Thoracic aorta (tissue), 2 donors: ENCODE results near the gene NLGN2. TPM values are rescaled to one million over a fixed set of nuclear protein-coding genes. Genes with fewer than 3 reads are reported as not detected.

Experiments
- ATAC-seq: fragments of 150-250 bp; one replicate; pipeline ENCODE4 v1.8.0; 2017; ENCODE audit warnings: low read depth; ENCODE audit not compliant: insufficient number of reproducible peaks, low FRiP score
- DNase-seq: peaks from one replicate; pipeline ENCODE4 v3.0.0-alpha.2; 2020; ENCODE audit warnings: low spot score
- H3K27ac ChIP-seq, 2 donors: fragments of 200-600 bp; sonication (generic); 1 replicate in 1 of 2; 2 replicates in 1 of 2; pipeline ENCODE4 v1.5.1; 2016; ENCODE audit warnings: mild to moderate bottlenecking in 2 of 2, moderate library complexity in 2 of 2
- H3K27me3 ChIP-seq: fragments of 200-600 bp; sonication (generic); replicated peaks from 2 replicates; pipeline ENCODE4 v1.6.0; 2016; ENCODE audit warnings: mild to moderate bottlenecking; ENCODE audit not compliant: insufficient read depth
- H3K36me3 ChIP-seq: fragments of 200-600 bp; sonication (generic); one replicate; pipeline ENCODE4 v1.5.1; 2016
- H3K4me1 ChIP-seq, 2 donors: fragments of 200-600 bp; sonication (generic); 1 replicate in 1 of 2; 2 replicates in 1 of 2; pipeline versions ENCODE4 v1.5.1 to v1.6.0; 2016; ENCODE audit warnings: low read depth in 2 of 2, mild to moderate bottlenecking in 1 of 2; ENCODE audit not compliant: control insufficient read depth in 1 of 2
- H3K4me3 ChIP-seq: fragments of 200-600 bp; sonication (generic); 2 replicates; pipeline ENCODE4 v1.5.1; 2016; ENCODE audit warnings: mild to moderate bottlenecking
- H3K9me3 ChIP-seq: fragments of 200-600 bp; sonication (generic); 2 replicates; pipeline ENCODE4 v1.5.1; 2016
- total RNA-seq, 2 donors: library from RNA; depleted of rRNA; stranded (reverse); fragments of >200 nt; gene quantifications; one replicate each; pipeline versions ENCODE4 v1.1.0 to v1.2.3, GENCODE V29; 2016
- TF ChIP-seq, protein P1 (sequence below): fragments of 200-600 bp; sonication (generic); IDR thresholded peaks from one replicate; pipeline ENCODE4 v1.5.1; 2019; ENCODE audit warnings: antibody characterized with exemption

Gene NLGN2
- total RNA-seq, 2 donors from 2014 or later, result 9.2 to 20.8 TPM

DNA sequence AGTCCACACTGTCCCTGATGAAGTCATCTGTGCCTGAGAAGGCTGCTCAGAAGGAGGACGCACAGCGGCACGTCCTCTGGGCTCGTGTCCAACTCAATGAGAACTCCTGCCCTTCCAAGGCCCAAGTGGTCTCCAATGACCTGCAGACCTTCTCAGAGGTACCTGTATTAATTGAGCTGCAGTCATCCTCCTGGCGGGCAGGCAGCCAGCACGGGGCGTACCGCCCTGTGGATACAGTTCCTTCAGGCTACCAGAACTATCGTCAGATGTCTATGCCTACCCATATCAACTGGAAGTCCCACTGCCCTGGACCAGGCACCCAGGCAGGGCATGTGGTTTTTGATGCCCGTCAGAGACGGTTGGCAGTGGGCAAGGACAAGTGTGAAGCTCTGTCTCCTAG lies 24.7 kb downstream of the NLGN2 start:
- no peak for DNase-seq
- Histone ChIP-seq H3K36me3 (no peaks in the 10 kb centered on the region), H3K27ac (no peak overlapping the region), H3K9me3 (no peaks in the 10 kb centered on the region), H3K27me3 (no peaks in the 10 kb centered on the region), H3K4me3 (no peak overlapping the region), H3K4me1 (peaks cover 6 to 21% of the 10 kb centered on the region in 2 donors)
- no peak for ATAC-seq
- TF ChIP-seq, protein P1, sequence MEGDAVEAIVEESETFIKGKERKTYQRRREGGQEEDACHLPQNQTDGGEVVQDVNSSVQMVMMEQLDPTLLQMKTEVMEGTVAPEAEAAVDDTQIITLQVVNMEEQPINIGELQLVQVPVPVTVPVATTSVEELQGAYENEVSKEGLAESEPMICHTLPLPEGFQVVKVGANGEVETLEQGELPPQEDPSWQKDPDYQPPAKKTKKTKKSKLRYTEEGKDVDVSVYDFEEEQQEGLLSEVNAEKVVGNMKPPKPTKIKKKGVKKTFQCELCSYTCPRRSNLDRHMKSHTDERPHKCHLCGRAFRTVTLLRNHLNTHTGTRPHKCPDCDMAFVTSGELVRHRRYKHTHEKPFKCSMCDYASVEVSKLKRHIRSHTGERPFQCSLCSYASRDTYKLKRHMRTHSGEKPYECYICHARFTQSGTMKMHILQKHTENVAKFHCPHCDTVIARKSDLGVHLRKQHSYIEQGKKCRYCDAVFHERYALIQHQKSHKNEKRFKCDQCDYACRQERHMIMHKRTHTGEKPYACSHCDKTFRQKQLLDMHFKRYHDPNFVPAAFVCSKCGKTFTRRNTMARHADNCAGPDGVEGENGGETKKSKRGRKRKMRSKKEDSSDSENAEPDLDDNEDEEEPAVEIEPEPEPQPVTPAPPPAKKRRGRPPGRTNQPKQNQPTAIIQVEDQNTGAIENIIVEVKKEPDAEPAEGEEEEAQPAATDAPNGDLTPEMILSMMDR, result no peak

DNA sequence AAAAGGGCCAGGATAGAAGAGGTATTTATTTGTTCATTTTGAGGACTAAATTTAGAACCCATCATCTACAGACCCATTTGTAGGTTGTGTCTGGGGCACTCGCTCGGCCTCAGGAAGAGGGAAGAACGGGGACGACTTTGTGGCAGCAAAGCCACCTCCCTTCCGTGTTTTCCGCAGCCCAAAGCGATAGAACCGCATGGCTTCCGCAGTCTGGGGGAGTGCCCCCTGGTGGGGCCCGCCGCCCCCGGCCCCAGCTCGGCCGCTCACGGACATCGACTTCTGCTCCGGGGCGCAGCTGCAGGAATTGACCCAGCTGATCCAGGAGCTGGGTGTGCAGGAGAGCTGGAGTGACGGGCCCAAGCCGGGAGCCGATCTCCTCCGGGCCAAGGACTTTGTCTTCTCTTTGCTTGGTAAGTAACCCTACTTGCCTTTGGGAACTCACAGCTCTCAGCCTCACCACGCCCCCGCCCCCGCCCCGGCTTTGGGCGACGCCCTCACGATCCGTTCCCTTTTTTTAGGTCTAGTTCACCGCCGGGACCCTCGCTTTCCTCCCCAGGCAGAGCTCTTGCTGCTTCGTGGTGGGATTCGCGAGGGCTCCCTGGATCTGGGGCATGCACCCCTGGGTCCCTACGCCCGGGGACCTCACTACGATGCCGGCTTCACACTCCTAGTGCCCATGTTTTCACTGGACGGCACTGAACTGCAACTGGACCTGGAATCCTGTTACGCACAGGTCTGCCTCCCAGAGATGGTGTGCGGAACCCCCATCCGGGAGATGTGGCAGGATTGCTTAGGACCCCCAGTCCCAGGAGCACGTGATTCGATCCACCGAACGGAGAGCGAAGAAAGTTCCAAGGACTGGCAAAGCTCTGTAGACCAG lies 28.3 kb downstream of the NLGN2 start:
- Histone ChIP-seq H3K27me3 (peaks cover 5% of the 10 kb centered on the region), H3K27ac (peak overlapping the region in 1 of 2 donors; percentile 31), H3K4me3 (peak overlapping the region; percentile 83), H3K4me1 (peaks cover 25 to 52% of the 10 kb centered on the region in 2 donors), H3K9me3 (no peaks in the 10 kb centered on the region), H3K36me3 (no peaks in the 10 kb centered on the region)
- ATAC-seq (peak; percentile 2), DNase-seq (no peak)
- TF ChIP-seq, protein P1, result no peak

DNA sequence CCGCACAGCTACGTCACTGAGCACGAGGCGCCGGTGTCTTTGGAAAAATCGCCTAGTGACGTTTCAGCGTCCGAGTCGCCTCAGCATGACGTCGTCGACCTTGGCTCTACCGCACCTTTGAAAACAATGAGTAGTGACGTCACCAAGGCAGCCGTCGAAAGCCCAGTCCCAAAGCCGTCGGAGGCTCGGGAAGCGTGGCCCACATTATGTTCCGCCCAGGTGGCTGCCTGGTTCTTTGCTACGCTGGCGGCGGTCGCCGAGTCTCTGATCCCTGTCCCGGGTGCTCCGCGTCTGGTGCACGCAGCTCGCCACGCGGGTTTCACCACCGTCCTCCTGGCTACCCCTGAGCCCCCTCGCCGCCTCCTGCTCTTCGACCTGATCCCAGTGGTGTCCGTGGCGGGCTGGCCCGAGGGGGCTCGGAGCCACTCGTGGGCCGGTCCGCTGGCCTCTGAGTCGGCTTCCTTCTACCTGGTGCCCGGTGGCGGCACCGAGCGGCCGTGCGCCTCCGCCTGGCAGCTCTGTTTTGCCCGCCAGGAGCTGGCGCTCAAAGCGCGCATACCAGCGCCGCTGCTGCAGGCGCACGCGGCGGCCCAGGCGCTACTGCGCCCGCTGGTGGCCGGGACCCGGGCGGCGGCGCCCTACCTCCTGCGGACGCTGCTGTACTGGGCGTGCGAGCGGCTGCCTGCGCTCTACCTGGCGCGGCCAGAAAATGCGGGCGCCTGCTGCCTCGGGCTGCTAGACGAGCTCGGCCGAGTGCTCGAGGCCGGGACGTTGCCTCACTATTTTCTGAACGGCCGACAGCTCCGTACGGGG lies 29.1 kb downstream of the NLGN2 start:
- H3K9me3 ChIP-seq, result no peaks in the 10 kb centered on the region
- H3K36me3 ChIP-seq, result no peaks in the 10 kb centered on the region
- TF ChIP-seq, protein P1, result peak; percentile 79
- peaks cover 5% of the 10 kb centered on the region for H3K27me3 ChIP-seq
- peaks cover 25 to 53% of the 10 kb centered on the region in 2 donors for H3K4me1 ChIP-seq
- no peak for DNase-seq
- H3K4me3 ChIP-seq, result peak overlapping the region; percentile 83
- ATAC-seq, result peak; percentile 42
- peak overlapping the region in 1 of 2 donors; percentile 42 for H3K27ac ChIP-seq

DNA sequence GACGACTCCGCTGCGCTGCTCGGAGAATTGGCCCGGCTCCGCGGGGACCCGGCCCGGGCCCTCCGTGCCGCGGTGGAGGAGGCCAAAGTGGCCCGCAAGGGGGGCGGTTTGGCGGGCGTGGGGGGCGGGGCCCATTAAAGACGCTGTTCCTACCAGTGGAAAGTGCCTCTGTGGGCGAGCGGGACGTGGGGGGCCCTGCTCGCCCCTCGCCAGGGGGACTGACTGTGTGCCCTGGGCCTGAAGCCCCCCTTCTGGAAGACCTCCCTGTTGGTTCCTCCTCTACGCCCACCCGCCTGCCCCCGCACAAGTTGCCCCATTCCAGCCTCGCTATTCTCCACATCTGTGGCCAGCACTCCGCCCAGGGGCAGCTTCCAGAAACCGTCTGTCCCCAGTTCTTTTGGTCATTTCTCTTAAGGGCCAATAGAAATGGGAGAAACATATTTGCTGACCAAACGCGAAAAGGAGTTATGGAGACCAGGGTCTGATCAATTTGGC lies 29.8 kb downstream of the NLGN2 start:
- ATAC-seq (no peak), DNase-seq (no peak)
- peak overlapping the region; percentile 83 for H3K4me3 ChIP-seq
- H3K36me3 ChIP-seq, result no peaks in the 10 kb centered on the region
- peaks cover 5% of the 10 kb centered on the region for H3K27me3 ChIP-seq
- no peak overlapping the region for H3K27ac ChIP-seq
- H3K9me3 ChIP-seq, result no peaks in the 10 kb centered on the region
- TF ChIP-seq, protein P1, result no peak
- H3K4me1 ChIP-seq, result peaks cover 25 to 53% of the 10 kb centered on the region in 2 donors
